22Rv1 (cell line): ENCODE measurements around the gene PAPPA.

ENCODE experiments used
- CTCF ChIP-seq: fragments of 450-650 bp; IDR thresholded peaks from 2 replicates; pipeline ENCODE4 v1.5.1; 2017; ENCODE audit warnings: mild to moderate bottlenecking
- ZFX ChIP-seq: fragments of 450-650 bp; IDR thresholded peaks from 2 replicates; pipeline ENCODE4 v1.6.1; 2017; ENCODE audit warnings: antibody characterized with exemption, borderline replicate concordance

- TF ChIP-seq CTCF (no peak), ZFX (no peak)
These were observed 181.8 kb downstream of the PAPPA start for GRCh38 chr9:116335392-116335791.
